Tibial artery (tissue), 4 donors: ENCODE results near the gene ANGPTL8.

Source experiments
- DNase-seq, 2 donors: peaks; one replicate each; pipeline ENCODE4 v3.0.0-alpha.2; 2019
- H3K27ac ChIP-seq, 2 donors: fragments of 200-600 bp; sonication (generic) in 1 of 2; 1 replicate in 1 of 2; 2 replicates in 1 of 2; pipeline ENCODE4 v1.5.1; 2018 to 2019; ENCODE audit warnings: mild to moderate bottlenecking in 1 of 2
- H3K27me3 ChIP-seq, 2 donors: fragments of 200-600 bp; sonication (generic) in 1 of 2; one replicate each; pipeline versions ENCODE4 v1.5.1 to v1.6.0; 2016 to 2019
- H3K36me3 ChIP-seq, 3 donors: fragments of 200-600 bp; sonication (generic) in 2 of 3; one replicate each; pipeline ENCODE4 v1.5.1; 2016 to 2019; ENCODE audit warnings: mild to moderate bottlenecking in 2 of 3
- H3K4me1 ChIP-seq, 4 donors: fragments of 200-600 bp; sonication (generic) in 2 of 4; 1 replicate in 3 of 4; 2 replicates in 1 of 4; pipeline ENCODE4 v1.5.1; 2016 to 2019
- H3K4me3 ChIP-seq, 2 donors: fragments of 200-600 bp; sonication (generic) in 1 of 2; 1 replicate in 1 of 2; 2 replicates in 1 of 2; pipeline ENCODE4 v1.5.1; 2018 to 2019; ENCODE audit warnings: mild to moderate bottlenecking in 2 of 2
- H3K9me3 ChIP-seq, 3 donors: fragments of 200-600 bp; sonication (generic) in 1 of 3; one replicate each; pipeline ENCODE4 v1.5.1; 2016 to 2019
- CTCF ChIP-seq, 2 experiments: fragments of 200-600 bp in 1 of 2; fragments of 450-650 bp in 1 of 2; IDR thresholded peaks; one replicate each; pipeline ENCODE4 v1.5.1; 2017 to 2019; ENCODE audit warnings: antibody characterized with exemption in 2 of 2, mild to moderate bottlenecking in 1 of 2, moderate library complexity in 1 of 2
- intact Hi-C: fragments of 100-400 bp; cut with DNase I; formaldehyde crosslinking; loops from one replicate; pipeline ENCODE4 v1.15.0; 2023; ENCODE audit warnings: low total_unique reads

The ANGPTL8 gene

DNA sequence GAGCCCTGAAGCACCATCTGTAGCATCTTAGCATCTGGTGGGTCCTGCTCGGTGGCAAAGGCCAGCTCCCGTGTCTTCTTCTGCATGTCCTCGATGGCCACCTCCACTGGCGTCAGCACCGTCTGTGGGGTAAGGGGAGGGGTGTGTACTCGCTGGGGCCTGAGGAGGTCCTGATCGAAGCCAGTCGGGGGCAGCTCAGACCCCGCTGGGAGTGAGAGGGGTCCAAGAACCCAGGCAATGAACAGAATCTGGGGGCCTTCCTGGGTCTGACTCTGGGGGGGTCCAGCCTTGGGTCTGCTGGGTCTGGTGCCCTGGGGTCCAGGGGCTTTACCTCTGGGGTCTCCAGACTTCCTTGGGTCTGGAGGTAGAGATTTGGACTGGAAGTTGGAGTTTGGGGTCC lies 38.5 kb upstream of the ANGPTL8 start:
- H3K9me3 ChIP-seq, result no peaks in the 10 kb centered on the region
- H3K4me3 ChIP-seq, result no peak overlapping the region
- intact Hi-C loops, result loop anchor here (5.0 kb wide), 1 partner anchor 114 kb away; the partner anchor contains the start of gene LDLR
- peaks cover 0 to 67% (median 46%) of the 10 kb centered on the region in 4 donors for H3K4me1 ChIP-seq
- peak overlapping the region; percentile 94 to 98 for H3K27ac ChIP-seq
- DNase-seq, result no peak
- no peak for TF ChIP-seq CTCF (IDR thresholded peaks at IDR 0.05)
- no peaks in the 10 kb centered on the region for H3K27me3 ChIP-seq
- H3K36me3 ChIP-seq, result peaks cover 0 to 13% (median 10%) of the 10 kb centered on the region in 3 donors

DNA sequence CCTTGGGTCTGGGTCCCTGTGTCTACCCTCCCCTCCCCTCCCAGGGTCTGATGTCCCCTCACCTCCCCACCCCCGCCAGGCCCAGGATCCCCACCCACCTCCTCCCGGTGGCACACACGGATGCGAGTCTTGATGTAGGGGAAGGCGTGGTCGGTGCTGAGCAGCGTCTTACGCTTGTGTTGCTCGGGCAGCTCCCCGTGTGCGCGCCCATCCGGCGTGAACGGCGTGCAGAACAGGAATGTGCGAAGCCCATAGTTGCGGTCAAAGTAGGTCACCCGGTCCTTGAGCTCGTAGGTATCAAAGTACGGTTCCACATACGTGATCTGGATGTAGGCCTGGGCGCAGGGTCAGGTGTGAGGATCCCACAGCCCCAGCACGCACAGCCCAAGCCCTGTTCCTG lies 37.6 kb upstream of the ANGPTL8 start:
- Histone ChIP-seq H3K4me1 (peaks cover 0 to 63% (median 46%) of the 10 kb centered on the region in 4 donors), H3K27ac (peak overlapping the region; percentile 94 to 98), H3K4me3 (no peak overlapping the region), H3K9me3 (no peaks in the 10 kb centered on the region), H3K36me3 (peaks cover 0 to 13% (median 10%) of the 10 kb centered on the region in 3 donors), H3K27me3 (no peaks in the 10 kb centered on the region)
- DNase-seq, result no peak
- no peak for TF ChIP-seq CTCF (IDR thresholded peaks at IDR 0.05)
- intact Hi-C loops, result loop anchor here (5.0 kb wide), 1 partner anchor 114 kb away; the partner anchor contains the start of gene LDLR

DNA sequence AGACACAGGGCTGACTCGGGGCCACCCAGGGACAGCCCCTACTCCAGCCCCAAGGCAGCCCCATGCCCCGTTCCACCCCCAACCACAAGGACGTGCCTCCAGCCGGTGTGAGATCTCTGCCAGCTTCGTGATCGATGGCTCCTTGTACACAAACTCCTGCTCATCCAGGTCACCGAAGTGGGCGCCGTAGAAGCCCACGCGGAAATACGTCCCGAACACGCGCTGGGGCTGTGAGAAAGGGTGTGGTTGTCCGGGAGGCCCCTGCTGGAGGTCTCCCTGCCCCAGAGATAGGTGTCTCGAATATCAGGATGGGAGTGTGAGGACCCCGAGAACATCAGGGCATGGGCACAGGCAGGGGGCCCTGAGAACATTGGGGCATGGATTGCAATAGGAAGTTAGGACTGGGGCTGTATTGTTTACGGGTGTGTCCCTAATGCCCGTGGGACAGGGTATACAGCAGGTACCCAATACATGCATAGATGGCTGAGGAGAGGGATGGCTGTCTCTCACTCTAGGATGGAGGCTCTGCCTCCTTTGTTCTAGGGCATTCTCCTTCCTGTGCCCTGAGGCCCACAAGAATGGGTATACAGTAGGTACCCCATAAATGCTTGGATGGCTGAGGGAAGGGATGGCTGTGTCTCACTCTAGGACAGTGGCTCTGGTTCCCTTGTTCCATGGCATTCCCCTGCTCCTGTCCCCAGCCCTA lies 36.8 kb upstream of the ANGPTL8 start:
- Histone ChIP-seq H3K4me1 (peaks cover 0 to 63% (median 46%) of the 10 kb centered on the region in 4 donors), H3K27me3 (no peaks in the 10 kb centered on the region), H3K27ac (peak overlapping the region; percentile 94 to 98), H3K9me3 (no peaks in the 10 kb centered on the region), H3K4me3 (peak overlapping the region in 1 of 2 donors; percentile 30), H3K36me3 (peaks cover 0 to 19% (median 10%) of the 10 kb centered on the region in 3 donors)
- DNase-seq, result no peak
- intact Hi-C loops, result loop anchor here (5.0 kb wide), 1 partner anchor 115 kb away; the partner anchor contains the start of gene LDLR
- no peak for TF ChIP-seq CTCF (IDR thresholded peaks at IDR 0.05)

GRCh38 chr19:11203194-11204075 lies 36.0 kb upstream of the ANGPTL8 start:
- intact Hi-C loops, result loop anchor here (2.0 to 5.0 kb wide), 2 partner anchors 67 to 116 kb away; partner anchors contain the start of gene LDLR
- H3K36me3 ChIP-seq, result peaks cover 0 to 27% (median 10%) of the 10 kb centered on the region in 3 donors
- peak overlapping the region; percentile 18 to 30 for H3K4me3 ChIP-seq

More at GRCh38 chr19:11203194-11204075, 36.0 kb upstream of the ANGPTL8 start:
- Histone ChIP-seq H3K4me1 (peaks cover 0 to 56% (median 39%) of the 10 kb centered on the region in 4 donors), H3K27ac (peak overlapping the region; percentile 94 to 98), H3K9me3 (no peaks in the 10 kb centered on the region), H3K27me3 (no peaks in the 10 kb centered on the region)
- peak; percentile 89 to 97 for TF ChIP-seq CTCF (IDR thresholded peaks at IDR 0.05)
- peak; percentile 87 to 96 for DNase-seq
